K562 (cell line): Measurements from ENCODE around the gene CRK. TPM values are rescaled to one million over a fixed set of nuclear protein-coding genes. Genes with fewer than 3 reads are reported as not detected.

Experiments
- ATAC-seq: fragments of 200-7000 bp; cut with Tn5 transposase; 3 replicates; pipeline ENCODE4 v1.9.1; 2020; ENCODE audit warnings: moderate library complexity
- BruUV-seq: library from RNA; stranded (reverse); fragments of 400-500 nt; replicated peaks from 2 replicates; lab custom pipeline; 2021; lab: Mats Ljungman, UMichigan
- CTCF ChIA-PET: fragments of 300-600 bp; formaldehyde crosslinking; extraction: SDS; loops from one replicate; lab custom pipeline; 2021; ENCODE audit warnings: low intra/inter-chr PET ratio; lab: Yijun Ruan, JAX
- POLR2A ChIA-PET: fragments of 300-600, 350-650 bp; sonication (Branson Sonifier 250); formaldehyde crosslinking; extraction: SDS; loops from one replicate; lab custom pipeline; 2021; ENCODE audit warnings: antibody characterized with exemption, inconsistent platforms; lab: Yijun Ruan, JAX
- DNase-seq, 4 experiments: peaks; one replicate each; pipeline versions ENCODE4 v3.0.0 to v3.0.0-alpha.2; 2011 to 2018; ENCODE audit warnings: low spot score in 3 of 4, mixed read lengths in 3 of 4; ENCODE audit errors: extremely low read depth in 1 of 4
- FAIRE-seq: peaks from 2 replicates; lab custom pipeline; 2011; peaks lifted over from hg19 to GRCh38; lab: Jason Lieb, UNC
- H2AFZ ChIP-seq: 2 replicates; pipeline ENCODE4 v1.6.0; 2011; ENCODE audit warnings: low read depth, low read length, control low read depth, inconsistent platforms
- H3K27ac ChIP-seq: fragments of 200-600 bp; 3 replicates; pipeline ENCODE4 v1.8.0; 2011; ENCODE audit warnings: low read depth, mild to moderate bottlenecking, control low read depth, inconsistent platforms, low read length, moderate library complexity, mixed read lengths; ENCODE audit errors: extremely low read depth
- H3K27me3 ChIP-seq, 2 experiments: fragments of 300-600 bp in 1 of 2; 2 replicates in 1 of 2; 3 replicates in 1 of 2; pipeline versions ENCODE4 v1.6.0 to v1.8.0; 2011; ENCODE audit warnings: inconsistent platforms in 2 of 2, low read length in 2 of 2, mild to moderate bottlenecking in 1 of 2, mixed read lengths in 1 of 2, moderate library complexity in 1 of 2; ENCODE audit not compliant: control insufficient read depth in 2 of 2, insufficient read depth in 2 of 2
- H3K36me3 ChIP-seq: fragments of 300-600 bp; 3 replicates; pipeline ENCODE4 v1.8.0; 2011; ENCODE audit warnings: mild to moderate bottlenecking, low read length, inconsistent platforms; ENCODE audit not compliant: control insufficient read depth, insufficient read depth
- H3K4me1 ChIP-seq, 2 experiments: fragments of 200-600 bp in 1 of 2; replicated peaks in 1 of 2; 2 replicates in 1 of 2; 3 replicates in 1 of 2; pipeline versions ENCODE4 v1.5.1 to v1.8.0; 2011; ENCODE audit warnings: inconsistent platforms in 2 of 2, low read length in 2 of 2, mild to moderate bottlenecking in 1 of 2, mixed read lengths in 1 of 2, moderate library complexity in 1 of 2; ENCODE audit not compliant: control insufficient read depth in 2 of 2, insufficient read depth in 2 of 2
- H3K4me2 ChIP-seq: 2 replicates; pipeline ENCODE4 v1.6.1; 2011; ENCODE audit warnings: low read length, control low read depth, inconsistent platforms, mixed read lengths; ENCODE audit not compliant: insufficient read depth
- H3K4me3 ChIP-seq: fragments of 200-600 bp; sonication (generic), shearing (Covaris generic); 2 replicates; pipeline ENCODE4 v1.5.1; 2016; ENCODE audit warnings: control low read depth, inconsistent platforms
- H3K79me2 ChIP-seq: fragments of 200-600 bp; 3 replicates; pipeline ENCODE4 v1.8.0; 2011; ENCODE audit warnings: low read length, inconsistent platforms; ENCODE audit not compliant: control insufficient read depth, insufficient read depth
- H3K9ac ChIP-seq, 2 experiments: 2 replicates each; pipeline versions ENCODE4 v1.6.0 to v1.6.1; 2011; ENCODE audit warnings: low read depth in 2 of 2, low read length in 2 of 2, control low read depth in 1 of 2, inconsistent platforms in 1 of 2, mild to moderate bottlenecking in 1 of 2, mixed read lengths in 1 of 2; ENCODE audit not compliant: insufficient read depth in 1 of 2
- H3K9me1 ChIP-seq: one replicate; pipeline ENCODE4 v1.6.0; 2011; ENCODE audit warnings: inconsistent platforms, mild to moderate bottlenecking, low read length, moderate library complexity; ENCODE audit not compliant: control insufficient read depth, insufficient read depth
- H3K9me3 ChIP-seq: replicated peaks from 2 replicates; pipeline ENCODE4 v1.5.1; 2011; ENCODE audit warnings: low read depth, low read length, inconsistent platforms; ENCODE audit not compliant: control insufficient read depth, insufficient read depth
- H4K20me1 ChIP-seq: replicated peaks from 2 replicates; pipeline ENCODE4 v1.6.1; 2011; ENCODE audit warnings: low read length, inconsistent platforms, mixed read lengths; ENCODE audit not compliant: control insufficient read depth, insufficient read depth
- ATF1 ChIP-seq, 2 experiments: fragments of 450-650 bp in 1 of 2; IDR thresholded peaks; 2 replicates each; pipeline ENCODE4 v1.6.1; 2016; ENCODE audit warnings: missing compliant biosample characterization in 1 of 2, missing genetic modification characterization in 1 of 2
- HNRNPL ChIP-seq: fragments of 200-400 bp; formaldehyde crosslinking; IDR thresholded peaks from 2 replicates; pipeline ENCODE4 v1.6.1; 2017; ENCODE audit warnings: low read depth, mild to moderate bottlenecking, low read length
- HSF4 ChIP-seq: fragments of 250-450 bp; sonication (Bioruptor Pico); IDR thresholded peaks from 2 replicates; pipeline ENCODE4 v2.1.2; 2022; ENCODE audit warnings: mild to moderate bottlenecking, moderate library complexity, borderline replicate concordance
- ZBTB7A ChIP-seq: IDR thresholded peaks from 2 replicates; pipeline ENCODE4 v1.6.1; 2011; ENCODE audit warnings: low read depth, mild to moderate bottlenecking, low read length, moderate library complexity, borderline replicate concordance; ENCODE audit not compliant: control insufficient read depth
- ZFX ChIP-seq: sonication (generic); formaldehyde crosslinking; IDR thresholded peaks from 2 replicates; pipeline ENCODE4 v1.8.0; 2022; ENCODE audit warnings: mild to moderate bottlenecking, missing genetic modification reagents, moderate library complexity
- ZNF143 ChIP-seq: sonication (generic); formaldehyde crosslinking; IDR thresholded peaks from 2 replicates; pipeline ENCODE4 v1.9.0; 2022; ENCODE audit warnings: mild to moderate bottlenecking, missing genetic modification reagents
- ZNF444 ChIP-seq: fragments of 250-450 bp; sonication (Bioruptor Pico); IDR thresholded peaks from 2 replicates; pipeline ENCODE4 v1.4.0; 2020; ENCODE audit warnings: mild to moderate bottlenecking, moderate library complexity
- WGBS: fragments of 100-300 bp; shearing (Covaris generic); methylation state at CpG from one replicate; pipeline ENCODE4 v1.1.6; 2016; ENCODE audit warnings: low coverage, mixed read lengths; ENCODE audit not compliant: insufficient coverage; ENCODE audit errors: missing lambda C conversion rate; 5-methylcytosine and 5-hydroxymethylcytosine counted together
- in situ Hi-C: fragments of 300-500 bp; cut with MboI; formaldehyde crosslinking; loops from 4 replicates; pipeline ENCODE4 v1.15.0; 2018; ENCODE audit warnings: inconsistent platforms, mixed read lengths
- intact Hi-C: fragments of 100-400 bp; cut with micrococcal nuclease; formaldehyde crosslinking; loops from 2 replicates; pipeline ENCODE4 v1.14.2; 2022
- polyA plus RNA-seq, 8 experiments: library from polyadenylated mRNA; depleted of rRNA in 4 of 8; stranded (reverse) in 5 of 8; unstranded in 3 of 8; fragments of >200 nt; fragmentation: Nextera tagmentation in 2 of 8; fragmentation: Illumina TruSeq in 1 of 8; extraction: Ambion mirVana in 2 of 8; extraction: Trizol in 1 of 8; gene quantifications; 2 replicates each; pipeline versions ENCODE4 v1.2.1 to v1.2.3, GENCODE V29; 2011 to 2014; ENCODE audit warnings: inconsistent platforms in 1 of 8, missing spikeins in 1 of 8
- total RNA-seq, 7 experiments: library from RNA; depleted of rRNA in 6 of 7; stranded (reverse); fragments of >200 nt in 6 of 7; fragmentation: Illumina TruSeq in 2 of 7; extraction: Trizol in 2 of 7; gene quantifications; 2 replicates each; pipeline versions ENCODE4 v1.2.1 to v1.2.3, GENCODE V29; 2011 to 2021; ENCODE audit warnings: low replicate concordance in 1 of 7
- TF ChIP-seq, protein P1 (sequence below), 3 experiments: fragments of 200-800 bp in 1 of 3; fragments of 250-450 bp in 1 of 3; fragments of 450-650 bp in 1 of 3; sonication (Bioruptor Pico) in 1 of 3; sonication (Bioruptor generic) in 1 of 3; formaldehyde crosslinking in 1 of 3; IDR thresholded peaks; 2 replicates each; pipeline versions ENCODE4 v1.6.1 to v1.8.0; 2016 to 2022; ENCODE audit warnings: mild to moderate bottlenecking in 2 of 3, missing genetic modification characterization in 2 of 3, missing compliant biosample characterization in 1 of 3, moderate library complexity in 1 of 3
- TF ChIP-seq, protein P2 (sequence below): fragments of 150-350 bp; conservative IDR thresholded peaks from 2 replicates; pipeline ENCODE4 v1.6.1; 2014; ENCODE audit warnings: low read length
- TF ChIP-seq, protein P3 (sequence below): fragments of 250-450 bp; sonication (Bioruptor Pico); IDR thresholded peaks from 2 replicates; pipeline ENCODE4 v1.8.0; 2022; ENCODE audit warnings: inconsistent platforms

Gene CRK
- total and polyA plus RNA-seq, 9 of the 15 experiments (the other 6 are each of a cell fraction or from before 2014, with no cell fraction given): 13.1 to 40.2 (median 26.1) TPM

DNA sequence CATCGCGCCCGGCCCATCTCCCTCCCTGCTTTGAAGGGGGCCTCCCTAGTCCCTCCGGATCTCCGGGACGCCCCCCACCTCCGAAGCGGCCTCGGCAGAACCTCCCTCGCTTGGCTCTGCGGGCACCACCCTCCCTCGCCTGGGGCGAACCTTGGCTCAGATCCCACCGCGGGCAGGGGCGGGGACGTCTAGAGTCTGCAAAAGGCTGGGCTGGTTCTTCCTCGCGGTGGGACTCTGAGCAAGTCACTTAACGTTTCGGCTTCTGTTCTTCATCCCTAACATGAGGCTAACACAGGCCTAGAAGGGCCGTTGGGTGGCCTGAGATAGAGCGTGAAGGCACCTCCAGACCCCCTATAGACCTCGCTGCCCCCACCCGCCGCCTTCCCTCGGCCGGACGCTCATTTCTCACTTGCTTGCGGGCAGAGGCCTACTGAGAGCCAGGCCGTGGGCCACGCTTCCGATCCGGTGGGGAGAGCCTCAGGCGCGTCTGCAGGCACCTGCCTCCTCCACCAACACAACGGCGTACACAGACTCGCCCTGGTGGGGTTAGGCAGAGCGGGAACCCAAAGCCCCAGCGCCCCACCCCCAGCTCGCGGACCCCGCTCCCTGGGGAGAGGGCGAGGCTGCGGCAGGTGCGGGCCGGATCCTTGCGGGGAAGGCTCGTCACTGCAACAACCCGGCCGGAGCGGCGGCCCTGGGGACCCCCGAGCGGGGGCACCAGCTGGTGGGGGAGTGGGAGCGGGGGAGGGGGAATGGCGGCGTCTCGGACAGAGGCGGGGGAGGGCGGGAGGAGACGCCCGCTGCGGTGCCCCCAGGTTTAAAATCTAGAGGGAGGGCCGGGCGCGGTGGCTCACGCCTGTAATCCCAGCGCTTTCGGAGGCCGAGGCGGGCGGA is 31.0 kb upstream of the CRK start:
- FAIRE-seq: no peak
- Histone ChIP-seq H3K27me3 (no peaks in the 10 kb centered on the region), H3K79me2 (peaks cover 22% of the 10 kb centered on the region), H3K9ac (peak overlapping the region in 1 of 2 experiments; percentile 83; a peak in 2 of 4 replicates), H3K27ac (peak overlapping the region; percentile 47; the same call in 1 of the 3 replicates), H3K4me2 (no peak overlapping the region; the same call in 1 of the 2 replicates), H3K9me1 (no peaks in the 10 kb centered on the region), H4K20me1 (no peaks in the 10 kb centered on the region), H3K9me3 (no peaks in the 10 kb centered on the region), H2AFZ (no peak overlapping the region), H3K4me1 (peaks cover 13 to 79% of the 10 kb centered on the region in 2 experiments; a peak in 4 of 5 replicates), H3K36me3 (peaks cover 9% of the 10 kb centered on the region; the same call in 1 of the 3 replicates), H3K4me3 (peak overlapping the region; percentile 46; the same call in 1 of the 2 replicates)
- BruUV-seq: no TSS peak
- ChIA-PET CTCF (no interaction called here), POLR2A (interaction anchor here (0.6 to 1.4 kb wide), 5 partner anchors 24 to 146 kb away, joined by 3 to 5 read pairs (median 3); partner anchors contain the start of gene INPP5K)
- DNase-seq: peak in 3 of 4 experiments; percentile 19 to 26 (median 25)
- intact Hi-C loops: no loop called here
- in situ Hi-C loops: no loop called here
- 46% methylated on average over 15 of the region's 74 CpGs for WGBS
- ATAC-seq: no peak
- TF ChIP-seq, protein P1, sequence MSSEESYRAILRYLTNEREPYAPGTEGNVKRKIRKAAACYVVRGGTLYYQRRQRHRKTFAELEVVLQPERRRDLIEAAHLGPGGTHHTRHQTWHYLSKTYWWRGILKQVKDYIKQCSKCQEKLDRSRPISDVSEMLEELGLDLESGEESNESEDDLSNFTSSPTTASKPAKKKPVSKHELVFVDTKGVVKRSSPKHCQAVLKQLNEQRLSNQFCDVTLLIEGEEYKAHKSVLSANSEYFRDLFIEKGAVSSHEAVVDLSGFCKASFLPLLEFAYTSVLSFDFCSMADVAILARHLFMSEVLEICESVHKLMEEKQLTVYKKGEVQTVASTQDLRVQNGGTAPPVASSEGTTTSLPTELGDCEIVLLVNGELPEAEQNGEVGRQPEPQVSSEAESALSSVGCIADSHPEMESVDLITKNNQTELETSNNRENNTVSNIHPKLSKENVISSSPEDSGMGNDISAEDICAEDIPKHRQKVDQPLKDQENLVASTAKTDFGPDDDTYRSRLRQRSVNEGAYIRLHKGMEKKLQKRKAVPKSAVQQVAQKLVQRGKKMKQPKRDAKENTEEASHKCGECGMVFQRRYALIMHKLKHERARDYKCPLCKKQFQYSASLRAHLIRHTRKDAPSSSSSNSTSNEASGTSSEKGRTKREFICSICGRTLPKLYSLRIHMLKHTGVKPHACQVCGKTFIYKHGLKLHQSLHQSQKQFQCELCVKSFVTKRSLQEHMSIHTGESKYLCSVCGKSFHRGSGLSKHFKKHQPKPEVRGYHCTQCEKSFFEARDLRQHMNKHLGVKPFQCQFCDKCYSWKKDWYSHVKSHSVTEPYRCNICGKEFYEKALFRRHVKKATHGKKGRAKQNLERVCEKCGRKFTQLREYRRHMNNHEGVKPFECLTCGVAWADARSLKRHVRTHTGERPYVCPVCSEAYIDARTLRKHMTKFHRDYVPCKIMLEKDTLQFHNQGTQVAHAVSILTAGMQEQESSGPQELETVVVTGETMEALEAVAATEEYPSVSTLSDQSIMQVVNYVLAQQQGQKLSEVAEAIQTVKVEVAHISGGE (CRISPR knock-in tag; IDR thresholded peaks at IDR 0.05): no peak
- TF ChIP-seq, protein P2, sequence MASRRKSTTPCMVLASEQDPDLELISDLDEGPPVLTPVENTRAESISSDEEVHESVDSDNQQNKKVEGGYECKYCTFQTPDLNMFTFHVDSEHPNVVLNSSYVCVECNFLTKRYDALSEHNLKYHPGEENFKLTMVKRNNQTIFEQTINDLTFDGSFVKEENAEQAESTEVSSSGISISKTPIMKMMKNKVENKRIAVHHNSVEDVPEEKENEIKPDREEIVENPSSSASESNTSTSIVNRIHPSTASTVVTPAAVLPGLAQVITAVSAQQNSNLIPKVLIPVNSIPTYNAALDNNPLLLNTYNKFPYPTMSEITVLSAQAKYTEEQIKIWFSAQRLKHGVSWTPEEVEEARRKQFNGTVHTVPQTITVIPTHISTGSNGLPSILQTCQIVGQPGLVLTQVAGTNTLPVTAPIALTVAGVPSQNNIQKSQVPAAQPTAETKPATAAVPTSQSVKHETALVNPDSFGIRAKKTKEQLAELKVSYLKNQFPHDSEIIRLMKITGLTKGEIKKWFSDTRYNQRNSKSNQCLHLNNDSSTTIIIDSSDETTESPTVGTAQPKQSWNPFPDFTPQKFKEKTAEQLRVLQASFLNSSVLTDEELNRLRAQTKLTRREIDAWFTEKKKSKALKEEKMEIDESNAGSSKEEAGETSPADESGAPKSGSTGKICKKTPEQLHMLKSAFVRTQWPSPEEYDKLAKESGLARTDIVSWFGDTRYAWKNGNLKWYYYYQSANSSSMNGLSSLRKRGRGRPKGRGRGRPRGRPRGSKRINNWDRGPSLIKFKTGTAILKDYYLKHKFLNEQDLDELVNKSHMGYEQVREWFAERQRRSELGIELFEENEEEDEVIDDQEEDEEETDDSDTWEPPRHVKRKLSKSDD: no peak
- TF ChIP-seq HSF4 (CRISPR knock-in tag) (no peak), ZFX (peak; percentile 16; the same call in 1 of the 2 replicates), ZBTB7A (peak; percentile 74), ZNF143 (CRISPR knock-in tag) (no peak), ATF1 (CRISPR knock-in tag; IDR thresholded peaks at IDR 0.05) (no peak), ATF1 (tag; IDR thresholded peaks at IDR 0.05) (no peak), HNRNPL (no peak), ZNF444 (CRISPR knock-in tag) (no peak)
- TF ChIP-seq, protein P3, sequence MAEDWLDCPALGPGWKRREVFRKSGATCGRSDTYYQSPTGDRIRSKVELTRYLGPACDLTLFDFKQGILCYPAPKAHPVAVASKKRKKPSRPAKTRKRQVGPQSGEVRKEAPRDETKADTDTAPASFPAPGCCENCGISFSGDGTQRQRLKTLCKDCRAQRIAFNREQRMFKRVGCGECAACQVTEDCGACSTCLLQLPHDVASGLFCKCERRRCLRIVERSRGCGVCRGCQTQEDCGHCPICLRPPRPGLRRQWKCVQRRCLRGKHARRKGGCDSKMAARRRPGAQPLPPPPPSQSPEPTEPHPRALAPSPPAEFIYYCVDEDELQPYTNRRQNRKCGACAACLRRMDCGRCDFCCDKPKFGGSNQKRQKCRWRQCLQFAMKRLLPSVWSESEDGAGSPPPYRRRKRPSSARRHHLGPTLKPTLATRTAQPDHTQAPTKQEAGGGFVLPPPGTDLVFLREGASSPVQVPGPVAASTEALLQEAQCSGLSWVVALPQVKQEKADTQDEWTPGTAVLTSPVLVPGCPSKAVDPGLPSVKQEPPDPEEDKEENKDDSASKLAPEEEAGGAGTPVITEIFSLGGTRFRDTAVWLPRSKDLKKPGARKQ: no peak
